PC-9 (cell line): ENCODE data around the gene SERINC4.
"Not testable (repeated sequence)": the region's sequence is repeated elsewhere in the genome, so short reads cannot be mapped to it uniquely, and the experiment has no call there.

Experiments used
- EZH2 ChIP-seq: fragments of 200-600 bp; sonication (generic); IDR thresholded peaks from 2 replicates; pipeline ENCODE4 v1.8.0; 2017; ENCODE audit warnings: antibody characterized with exemption, low read depth
- TF ChIP-seq, protein P1 (sequence below): fragments of 200-600 bp; sonication (generic); conservative IDR thresholded peaks from 2 replicates; pipeline ENCODE4 v1.6.1; 2017; ENCODE audit warnings: mixed run types, antibody characterized with exemption, mild to moderate bottlenecking, moderate library complexity

DNA sequence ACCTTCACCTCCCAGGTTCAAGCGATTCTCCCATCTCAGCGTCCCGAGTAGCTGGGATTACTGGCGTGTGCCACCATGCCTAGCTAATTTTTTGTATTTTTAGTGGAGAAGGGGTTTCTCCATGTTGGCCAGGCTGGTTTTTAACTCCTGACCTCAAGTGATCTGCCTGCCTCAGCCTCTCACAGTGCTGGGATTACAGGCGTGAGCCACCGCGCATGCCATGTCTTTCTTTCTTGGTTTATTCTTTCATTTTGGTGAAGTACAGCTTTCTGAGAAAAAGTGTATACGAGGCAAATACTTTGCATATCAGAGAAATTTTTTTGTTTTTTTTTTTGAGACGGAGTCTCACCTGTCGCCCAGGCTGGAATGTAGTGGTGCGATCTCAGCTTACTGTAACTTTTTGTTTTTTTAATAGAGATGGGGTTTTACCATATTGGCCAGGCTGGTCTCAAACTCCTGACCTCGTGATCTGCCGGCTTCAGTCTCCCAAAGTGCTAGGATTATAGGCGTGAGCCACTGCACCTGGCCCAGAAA, 31.6 kb upstream of the SERINC4 start:
- TF ChIP-seq, protein P1, sequence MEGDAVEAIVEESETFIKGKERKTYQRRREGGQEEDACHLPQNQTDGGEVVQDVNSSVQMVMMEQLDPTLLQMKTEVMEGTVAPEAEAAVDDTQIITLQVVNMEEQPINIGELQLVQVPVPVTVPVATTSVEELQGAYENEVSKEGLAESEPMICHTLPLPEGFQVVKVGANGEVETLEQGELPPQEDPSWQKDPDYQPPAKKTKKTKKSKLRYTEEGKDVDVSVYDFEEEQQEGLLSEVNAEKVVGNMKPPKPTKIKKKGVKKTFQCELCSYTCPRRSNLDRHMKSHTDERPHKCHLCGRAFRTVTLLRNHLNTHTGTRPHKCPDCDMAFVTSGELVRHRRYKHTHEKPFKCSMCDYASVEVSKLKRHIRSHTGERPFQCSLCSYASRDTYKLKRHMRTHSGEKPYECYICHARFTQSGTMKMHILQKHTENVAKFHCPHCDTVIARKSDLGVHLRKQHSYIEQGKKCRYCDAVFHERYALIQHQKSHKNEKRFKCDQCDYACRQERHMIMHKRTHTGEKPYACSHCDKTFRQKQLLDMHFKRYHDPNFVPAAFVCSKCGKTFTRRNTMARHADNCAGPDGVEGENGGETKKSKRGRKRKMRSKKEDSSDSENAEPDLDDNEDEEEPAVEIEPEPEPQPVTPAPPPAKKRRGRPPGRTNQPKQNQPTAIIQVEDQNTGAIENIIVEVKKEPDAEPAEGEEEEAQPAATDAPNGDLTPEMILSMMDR = not testable (repeated sequence)
- TF ChIP-seq EZH2 = not testable (repeated sequence)
